AG04450 (cell line): ENCODE data around the gene SRSF8. TPM values are rescaled to one million over a fixed set of nuclear protein-coding genes. Genes with fewer than 3 reads are reported as not detected.
"Not testable (repeated sequence)": the region's sequence is repeated elsewhere in the genome, so short reads cannot be mapped to it uniquely, and the experiment has no call there.

Source experiments
- CTCF ChIA-PET: fragments of 300-600, 350-600 bp; formaldehyde crosslinking; extraction: SDS; loops from one replicate; lab custom pipeline; 2022; ENCODE audit warnings: antibody characterized with exemption, inconsistent platforms; lab: Charles Lee
- POLR2A ChIA-PET: fragments of 350-600 bp; formaldehyde crosslinking; extraction: SDS; loops from one replicate; lab custom pipeline; 2021; ENCODE audit warnings: antibody characterized with exemption, inconsistent platforms; lab: Yijun Ruan, JAX
- DNase-seq: peaks from one replicate; pipeline ENCODE4 v3.0.0-alpha.2; 2011; ENCODE audit warnings: low read depth, low spot score
- H3K27ac ChIP-seq: one replicate; pipeline ENCODE4 v1.5.1; 2012; ENCODE audit warnings: low read depth, low read length, control low read depth
- H3K27me3 ChIP-seq: one replicate; pipeline ENCODE4 v1.6.0; 2012; ENCODE audit warnings: low read length; ENCODE audit not compliant: control insufficient read depth, insufficient read depth
- H3K4me3 ChIP-seq: 2 replicates; pipeline ENCODE4 v1.5.1; 2011; ENCODE audit warnings: mild to moderate bottlenecking, low read depth, low read length, control low read depth
- H3K9me3 ChIP-seq: 2 replicates; pipeline ENCODE4 v1.5.1; 2012; ENCODE audit warnings: low read length; ENCODE audit not compliant: control insufficient read depth, insufficient read depth
- CTCF ChIP-seq: IDR thresholded peaks from 2 replicates; pipeline ENCODE4 v1.5.1; 2011; ENCODE audit warnings: low read depth, low read length, control low read depth, inconsistent platforms
- polyA plus RNA-seq: library from polyadenylated mRNA; depleted of rRNA; stranded (reverse); fragments of >200 nt; gene quantifications from 2 replicates; pipeline ENCODE4 v1.2.3, GENCODE V29; 2011; rRNA removed

SRSF8 gene
- polyA plus RNA-seq, 1 experiment: 28.4 TPM

GRCh38 chr11:95108671-95109551, 42.2 kb downstream of the SRSF8 start:
- ChIA-PET POLR2A (no interaction called here), CTCF (interaction anchor here (0.7 to 1.7 kb wide), 3 partner anchors 13 to 40 kb away, joined by 4 to 9 read pairs (median 4); no protein-coding TSS in a partner anchor)
- Histone ChIP-seq H3K27me3 (no peaks in the 10 kb centered on the region), H3K9me3 (no peaks in the 10 kb centered on the region; the same call in 1 of the 2 replicates), H3K4me3 (no peak overlapping the region), H3K27ac (no peak overlapping the region)
- DNase-seq: no peak
- no peak for TF ChIP-seq CTCF

GRCh38 chr11:95111471-95111870, 44.8 kb downstream of the SRSF8 start:
- CTCF ChIA-PET: interaction anchor here (1.1 kb wide), 1 partner anchor 653 kb away, joined by 3 read pairs; no protein-coding TSS in a partner anchor
- H3K9me3 ChIP-seq, DNase-seq, H3K27me3 ChIP-seq, H3K27ac ChIP-seq, POLR2A ChIA-PET, H3K4me3 ChIP-seq: not testable (repeated sequence)

GRCh38 chr11:95111923-95112540, 45.3 kb downstream of the SRSF8 start:
- POLR2A ChIA-PET: no interaction called here
- Histone ChIP-seq H3K27me3 (no peaks in the 10 kb centered on the region), H3K9me3 (no peaks in the 10 kb centered on the region; the same call in 1 of the 2 replicates), H3K4me3 (no peak overlapping the region), H3K27ac (no peak overlapping the region)
- no peak for TF ChIP-seq CTCF
- CTCF ChIA-PET: interaction anchor here (1.1 kb wide), 1 partner anchor 653 kb away, joined by 3 read pairs; no protein-coding TSS in a partner anchor
- DNase-seq: no peak

GRCh38 chr11:95115597-95115996, 48.9 kb downstream of the SRSF8 start:
- Histone ChIP-seq H3K27me3 (no peaks in the 10 kb centered on the region), H3K9me3 (no peaks in the 10 kb centered on the region), H3K4me3 (no peak overlapping the region), H3K27ac (no peak overlapping the region)
- DNase-seq: no peak
- POLR2A ChIA-PET: no interaction called here
- CTCF ChIA-PET: no interaction called here
- TF ChIP-seq CTCF: no peak

- CTCF ChIA-PET: no interaction called here
- no peak overlapping the region for H3K4me3 ChIP-seq
- no peaks in the 10 kb centered on the region for H3K27me3 ChIP-seq
- POLR2A ChIA-PET: no interaction called here
- no peak for TF ChIP-seq CTCF
- H3K27ac ChIP-seq: no peak overlapping the region
- no peak for DNase-seq
- no peaks in the 10 kb centered on the region for H3K9me3 ChIP-seq
Measured at GRCh38 chr11:95119361-95120060, 52.8 kb downstream of the SRSF8 start.

Other genes with a start within 250 kb of the SRSF8 start
- 51.0 and 61.9 TPM in 2 replicates for gene CWC15, start 93.4 kb upstream of the SRSF8 start, polyA plus RNA-seq
- 0.62 and 0.68 TPM in 2 replicates for gene KDM4D, start 93.2 kb upstream of the SRSF8 start, polyA plus RNA-seq
- gene KDM4E, start 41.7 kb upstream of the SRSF8 start, polyA plus RNA-seq: not detected in 2 replicates
- not detected in 2 replicates for gene KDM4F, start 17.5 kb upstream of the SRSF8 start, polyA plus RNA-seq
- gene ENDOD1, start 22.9 kb downstream of the SRSF8 start, polyA plus RNA-seq: 10.0 and 12.1 TPM in 2 replicates
- gene SESN3, start 164.3 kb downstream of the SRSF8 start, polyA plus RNA-seq: 2.8 and 4.2 TPM in 2 replicates